ENCODE data around the gene TMEM217. TPM values are rescaled to one million over a fixed set of nuclear protein-coding genes. Genes with fewer than 3 reads are reported as not detected.
A peak's percentile ranks its signal among the peaks of the same experiment; 100 is the strongest.

Gene TMEM217
- total and polyA plus RNA-seq, 3 donors from 2014 or later, result 13.3 to 46.5 (median 16.2) TPM

DNA sequence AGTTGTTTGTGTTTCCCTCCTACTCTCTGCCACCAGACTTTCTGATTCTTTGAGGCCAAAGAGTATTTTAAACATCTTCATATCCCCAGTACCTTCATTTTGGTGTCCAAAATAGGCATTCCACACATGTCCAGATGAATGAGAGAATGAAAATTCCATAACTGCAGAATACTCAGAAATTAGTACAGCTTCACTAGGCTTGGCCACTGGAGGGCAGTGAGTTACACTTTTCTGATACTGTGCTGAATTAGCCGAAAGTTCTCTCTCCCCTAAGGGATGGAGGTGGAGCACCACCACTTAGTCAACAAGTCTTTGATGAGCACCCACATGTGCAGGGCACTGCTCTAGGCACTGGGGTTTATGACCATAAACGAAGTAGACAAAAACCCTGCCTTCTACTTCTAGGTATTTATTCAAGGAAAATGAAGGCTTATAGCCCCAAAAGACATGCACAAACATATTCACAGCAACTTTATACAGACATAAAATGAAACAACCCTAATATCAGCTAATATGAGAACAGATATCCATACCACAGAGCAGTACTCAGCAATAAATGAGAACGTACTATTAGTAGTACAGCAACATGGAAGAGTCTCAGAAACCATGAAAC lies 46.1 kb upstream of the TMEM217 start:
- Histone ChIP-seq H3K27me3 (no peaks in the 10 kb centered on the region), H3K4me3 (no peak overlapping the region), H3K27ac (no peak overlapping the region), H3K9me3 (no peaks in the 10 kb centered on the region), H3K4me1 (peaks cover 8% of the 10 kb centered on the region), H3K36me3 (ENCODE audit: low read depth, missing control alignments) (no peaks in the 10 kb centered on the region)
- intact Hi-C loops (cut with DNase I; ENCODE audit: low total_unique reads), result no loop called here
- DNase-seq, result peak; percentile 65
- TF ChIP-seq POLR2A (IDR thresholded peaks at IDR 0.05) (no peak), CTCF (IDR thresholded peaks at IDR 0.05) (peak; percentile 39 to 55 (median 45))
- 60 to 81% methylated on average over 3 of the region's 3 CpGs for WGBS, 2 donors

DNA sequence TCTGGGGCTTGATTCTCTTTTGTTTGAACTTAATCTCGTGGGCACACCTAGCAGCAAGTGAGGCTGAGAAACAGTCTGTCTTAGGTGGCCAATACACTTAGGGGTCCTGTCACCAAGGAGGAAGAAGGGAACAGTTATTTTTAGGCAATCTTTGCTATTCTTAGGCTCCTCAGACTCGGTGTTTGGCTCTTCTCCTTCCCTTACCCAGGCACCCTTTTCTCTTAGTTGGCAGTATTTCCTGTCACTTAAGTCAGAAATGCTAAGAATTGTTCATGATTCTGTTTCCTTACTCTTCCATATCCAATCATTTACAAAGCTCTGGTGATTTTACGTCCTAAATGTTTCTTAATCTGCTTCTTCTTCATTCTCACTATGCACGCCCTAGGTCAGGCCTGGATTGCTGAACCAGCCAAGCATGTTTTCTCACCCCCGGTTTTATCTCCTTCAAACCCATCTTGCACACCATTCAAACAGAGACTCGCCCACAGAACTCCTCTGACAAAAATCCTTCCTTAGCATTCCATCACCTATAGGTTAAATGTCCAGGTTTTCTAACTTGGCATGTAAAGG lies 45.2 kb upstream of the TMEM217 start:
- TF ChIP-seq POLR2A (IDR thresholded peaks at IDR 0.05) (no peak), CTCF (IDR thresholded peaks at IDR 0.05) (no peak)
- no peaks in the 10 kb centered on the region for H3K27me3 ChIP-seq
- 75 to 81% methylated on average over 6 of the region's 6 CpGs for WGBS, 2 donors
- intact Hi-C loops (cut with DNase I; ENCODE audit: low total_unique reads), result no loop called here
- DNase-seq, result no peak
- no peaks in the 10 kb centered on the region for H3K9me3 ChIP-seq
- H3K4me1 ChIP-seq, result peaks cover 2% of the 10 kb centered on the region
- no peak overlapping the region for H3K27ac ChIP-seq
- no peaks in the 10 kb centered on the region for H3K36me3 ChIP-seq (ENCODE audit: low read depth, missing control alignments)
- no peak overlapping the region for H3K4me3 ChIP-seq

GRCh38 chr6:37302086-37302686 lies 44.2 kb upstream of the TMEM217 start:
- H3K36me3 ChIP-seq (ENCODE audit: low read depth, missing control alignments), result no peaks in the 10 kb centered on the region
- intact Hi-C loops (cut with DNase I; ENCODE audit: low total_unique reads), result no loop called here
- no peaks in the 10 kb centered on the region for H3K9me3 ChIP-seq
- H3K27ac ChIP-seq, result no peak overlapping the region
- 83 to 88% methylated on average over 1 of the region's 1 CpG for WGBS, 2 donors
- H3K4me3 ChIP-seq, result no peak overlapping the region
- no peaks in the 10 kb centered on the region for H3K27me3 ChIP-seq
- TF ChIP-seq CTCF (IDR thresholded peaks at IDR 0.05), result no peak
- no peak for TF ChIP-seq POLR2A (IDR thresholded peaks at IDR 0.05)
- no peak for DNase-seq
- H3K4me1 ChIP-seq, result no peaks in the 10 kb centered on the region

GRCh38 chr6:37299990-37300389 lies 42.0 kb upstream of the TMEM217 start:
- intact Hi-C loops (cut with DNase I; ENCODE audit: low total_unique reads), result no loop called here

More at GRCh38 chr6:37299990-37300389, 42.0 kb upstream of the TMEM217 start:
- no peaks in the 10 kb centered on the region for H3K4me1 ChIP-seq
- 87 to 91% methylated on average over 4 of the region's 4 CpGs for WGBS, 2 donors
- no peaks in the 10 kb centered on the region for H3K36me3 ChIP-seq (ENCODE audit: low read depth, missing control alignments)
- no peak for TF ChIP-seq CTCF (IDR thresholded peaks at IDR 0.05)
- no peak for TF ChIP-seq POLR2A (IDR thresholded peaks at IDR 0.05)
- no peaks in the 10 kb centered on the region for H3K9me3 ChIP-seq
- no peak overlapping the region for H3K4me3 ChIP-seq
- no peak overlapping the region for H3K27ac ChIP-seq
- H3K27me3 ChIP-seq, result no peaks in the 10 kb centered on the region
- no peak for DNase-seq

Measured in testis (tissue), 3 donors.